CD8-positive, alpha-beta memory T cell (primary cell): ENCODE data around the gene ITGA4. TPM values are rescaled to one million over a fixed set of nuclear protein-coding genes. Genes with fewer than 3 reads are reported as not detected.

Source experiments
- CTCF ChIA-PET: fragments of 350-600 bp; sonication (Branson Sonifier 250); formaldehyde crosslinking; loops from one replicate; lab custom pipeline; 2021; ENCODE audit warnings: antibody characterized with exemption; lab: Charles Lee
- POLR2A ChIA-PET: fragments of 350-600 bp; sonication (Branson Sonifier 250); formaldehyde crosslinking; loops from one replicate; lab custom pipeline; 2021; ENCODE audit warnings: antibody characterized with exemption; lab: Charles Lee
- DNase-seq, 5 donors: peaks; one replicate each; pipeline versions ENCODE4 v3.0.0 to v3.0.0-alpha.2; 2020 to 2022; ENCODE audit warnings: mixed read lengths in 1 of 5
- H3K27ac ChIP-seq: one replicate; pipeline ENCODE4 v1.7.0; 2013; ENCODE audit warnings: low read depth, mild to moderate bottlenecking, low read length, moderate library complexity
- H3K27me3 ChIP-seq: 2 replicates; pipeline ENCODE4 v1.7.0; 2013; ENCODE audit warnings: low read length, mild to moderate bottlenecking; ENCODE audit not compliant: insufficient read depth, poor library complexity, severe bottlenecking
- H3K36me3 ChIP-seq: 2 replicates; pipeline ENCODE4 v1.7.0; 2013; ENCODE audit warnings: mild to moderate bottlenecking, low read length, moderate library complexity; ENCODE audit not compliant: insufficient read depth
- H3K4me1 ChIP-seq: 2 replicates; pipeline ENCODE4 v1.7.0; 2013; ENCODE audit warnings: mild to moderate bottlenecking, low read length, moderate library complexity; ENCODE audit not compliant: insufficient read depth
- H3K4me3 ChIP-seq: 2 replicates; pipeline ENCODE4 v1.7.0; 2013; ENCODE audit warnings: mild to moderate bottlenecking, low read length
- H3K9me3 ChIP-seq: 2 replicates; pipeline ENCODE4 v1.7.0; 2013; ENCODE audit warnings: mild to moderate bottlenecking, low read length
- H3K27ac Mint-ChIP-seq, 8 donors: one replicate each; pipeline ENCODE4 v1.8.0; 2020 to 2021; ENCODE audit warnings: mixed read lengths in 8 of 8, mild to moderate bottlenecking in 6 of 8, inconsistent platforms in 3 of 8, moderate library complexity in 3 of 8
- H3K27me3 Mint-ChIP-seq, 2 donors: one replicate each; pipeline ENCODE4 v1.8.0; 2020 to 2021; ENCODE audit warnings: mixed read lengths in 2 of 2, mild to moderate bottlenecking in 1 of 2, moderate library complexity in 1 of 2
- H3K36me3 Mint-ChIP-seq, 3 donors: one replicate each; pipeline ENCODE4 v1.8.0; 2020 to 2021; ENCODE audit warnings: mixed read lengths in 3 of 3, inconsistent platforms in 1 of 3, mild to moderate bottlenecking in 1 of 3
- H3K4me1 Mint-ChIP-seq, 3 donors: one replicate each; pipeline ENCODE4 v1.8.0; 2020 to 2021; ENCODE audit warnings: mixed read lengths in 3 of 3, inconsistent platforms in 1 of 3, mild to moderate bottlenecking in 1 of 3
- H3K4me3 Mint-ChIP-seq, 7 donors: one replicate each; pipeline ENCODE4 v1.8.0; 2020 to 2021; ENCODE audit warnings: mixed read lengths in 7 of 7, mild to moderate bottlenecking in 6 of 7, moderate library complexity in 4 of 7, inconsistent platforms in 2 of 7
- H3K9me3 Mint-ChIP-seq, 5 donors: one replicate each; pipeline ENCODE4 v1.8.0; 2020 to 2022; ENCODE audit warnings: mixed read lengths in 5 of 5, mild to moderate bottlenecking in 3 of 5, moderate library complexity in 2 of 5, inconsistent platforms in 1 of 5
- polyA plus RNA-seq: library from polyadenylated mRNA; unstranded; fragments of 300-500 nt; fragmentation: Illumina TruSeq; gene quantifications from one replicate; pipeline ENCODE4 v1.2.3, GENCODE V29; 2021
- total RNA-seq, 2 experiments: library from RNA; stranded (reverse); gene quantifications; one replicate each; pipeline ENCODE4 v1.2.3, GENCODE V29; 2021

Gene ITGA4
- 100 to 1,000 TPM; 142 TPM for total RNA-seq
- polyA plus RNA-seq: 212 TPM

DNA sequence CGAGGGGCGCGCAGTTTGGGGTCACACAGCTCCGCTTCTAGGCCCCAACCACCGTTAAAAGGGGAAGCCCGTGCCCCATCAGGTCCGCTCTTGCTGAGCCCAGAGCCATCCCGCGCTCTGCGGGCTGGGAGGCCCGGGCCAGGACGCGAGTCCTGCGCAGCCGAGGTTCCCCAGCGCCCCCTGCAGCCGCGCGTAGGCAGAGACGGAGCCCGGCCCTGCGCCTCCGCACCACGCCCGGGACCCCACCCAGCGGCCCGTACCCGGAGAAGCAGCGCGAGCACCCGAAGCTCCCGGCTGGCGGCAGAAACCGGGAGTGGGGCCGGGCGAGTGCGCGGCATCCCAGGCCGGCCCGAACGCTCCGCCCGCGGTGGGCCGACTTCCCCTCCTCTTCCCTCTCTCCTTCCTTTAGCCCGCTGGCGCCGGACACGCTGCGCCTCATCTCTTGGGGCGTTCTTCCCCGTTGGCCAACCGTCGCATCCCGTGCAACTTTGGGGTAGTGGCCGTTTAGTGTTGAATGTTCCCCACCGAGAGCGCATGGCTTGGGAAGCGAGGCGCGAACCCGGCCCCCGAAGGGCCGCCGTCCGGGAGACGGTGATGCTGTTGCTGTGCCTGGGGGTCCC is at the start of gene ITGA4:
Gene ITGA4, plus strand, starts transcription at position 266 of the 620 bp plus-strand sequence. Its CDS starts 269 bp downstream, at position 535.
- H3K27ac ChIP-seq: peak within 1 kb of the TSS; percentile 88
- H3K4me1 Mint-ChIP-seq: peaks cover 39 to 54% (median 53%) of the 10 kb centered on the region in 3 donors
- H3K27me3 Mint-ChIP-seq: no peaks in the 10 kb centered on the region
- peaks cover 26% of the 10 kb centered on the region for H3K4me1 ChIP-seq
- CTCF ChIA-PET: interaction anchor here (0.6 to 6.4 kb wide), 48 partner anchors 10 to 377 kb away, joined by 3 to 52 read pairs (median 5); no protein-coding TSS in a partner anchor
- peaks cover 4 to 49% (median 12%) of the 10 kb centered on the region in 3 donors for H3K36me3 Mint-ChIP-seq
- peak within 1 kb of the TSS; percentile 90 to 100 (median 95) for H3K4me3 Mint-ChIP-seq
- peak within 1 kb of the TSS; percentile 92 to 99 (median 96) for H3K27ac Mint-ChIP-seq
- H3K9me3 Mint-ChIP-seq: no peaks in the 10 kb centered on the region
- DNase-seq: peak; percentile 76 to 90 (median 84)
- peak within 1 kb of the TSS; percentile 81 for H3K4me3 ChIP-seq
- no peaks in the 10 kb centered on the region for H3K9me3 ChIP-seq
- H3K36me3 ChIP-seq: no peaks in the 10 kb centered on the region
- no peaks in the 10 kb centered on the region for H3K27me3 ChIP-seq
- POLR2A ChIA-PET: interaction anchor here (0.7 to 2.2 kb wide), 17 partner anchors 9 to 352 kb away, joined by 3 to 15 read pairs (median 4); no protein-coding TSS in a partner anchor

DNA sequence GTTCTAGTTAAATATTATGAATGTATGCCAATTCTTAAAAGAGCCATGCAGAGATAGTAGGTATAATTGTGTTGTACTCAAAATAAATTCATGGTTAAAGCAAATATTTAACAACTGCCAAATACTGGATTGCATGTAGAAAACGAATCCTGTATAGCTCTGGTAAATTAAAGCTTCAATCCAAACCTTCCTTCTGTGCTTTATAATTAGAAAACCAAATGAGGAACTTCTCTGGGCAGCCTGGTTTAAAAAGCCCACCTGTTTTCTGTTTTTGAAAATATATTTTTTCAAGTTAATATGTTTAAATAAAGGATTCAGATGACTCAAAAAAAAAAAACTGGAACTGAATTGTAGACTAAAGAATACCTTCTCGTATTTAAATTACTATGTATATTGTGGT is 48.3 kb upstream of the ITGA4 start:
- Mint-ChIP-seq H3K27ac (no peak overlapping the region), H3K9me3 (peaks cover 0 to 14% (median 9%) of the 10 kb centered on the region in 5 donors), H3K27me3 (peaks cover 0 to 5% of the 10 kb centered on the region in 2 donors), H3K4me3 (no peak overlapping the region), H3K4me1 (peaks cover 7 to 20% (median 8%) of the 10 kb centered on the region in 3 donors), H3K36me3 (peaks cover 2 to 52% (median 35%) of the 10 kb centered on the region in 3 donors)
- Histone ChIP-seq H3K27ac (no peak overlapping the region), H3K4me1 (no peaks in the 10 kb centered on the region), H3K27me3 (no peaks in the 10 kb centered on the region), H3K9me3 (no peaks in the 10 kb centered on the region), H3K4me3 (no peak overlapping the region), H3K36me3 (no peaks in the 10 kb centered on the region)
- CTCF ChIA-PET: no interaction called here
- no peak for DNase-seq
- POLR2A ChIA-PET: no interaction called here

DNA sequence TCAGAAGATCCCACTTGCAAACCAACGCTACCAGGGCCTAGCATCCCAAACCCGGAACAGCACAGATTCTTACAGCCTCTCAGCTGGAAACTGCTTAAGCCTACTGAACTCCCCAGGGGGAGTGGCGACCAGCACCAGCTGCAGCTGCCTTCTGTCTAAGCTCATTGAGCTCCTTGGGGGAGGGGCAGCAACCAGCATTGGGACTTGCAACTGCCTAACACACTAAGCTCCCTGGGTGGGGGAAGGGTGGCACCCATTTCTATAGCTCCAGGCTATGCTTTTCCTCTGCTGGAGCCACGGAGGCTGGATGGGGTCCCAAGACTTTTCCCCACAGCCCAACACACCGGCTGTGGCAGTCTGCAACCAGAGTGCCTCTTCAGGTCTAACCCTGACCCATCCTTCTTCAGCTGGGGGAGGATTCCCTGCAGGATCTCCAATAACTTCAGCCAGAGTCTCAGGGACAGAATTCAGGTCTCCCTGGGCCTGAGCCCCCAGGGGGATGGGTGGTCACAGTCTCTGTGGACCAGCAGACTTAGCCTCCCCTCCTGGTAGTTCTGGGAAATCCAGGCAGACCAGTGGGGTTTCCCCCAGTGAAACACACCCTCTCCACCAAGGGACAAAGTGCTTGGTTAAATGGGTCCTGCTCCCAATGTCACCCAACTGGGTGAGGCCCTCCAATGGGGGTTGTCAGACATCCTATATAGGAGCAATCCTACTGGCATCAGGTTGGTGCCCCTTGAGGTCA is 45.9 kb upstream of the ITGA4 start:
- no peak overlapping the region for H3K27ac ChIP-seq
- H3K27ac Mint-ChIP-seq: no peak overlapping the region
- no peak overlapping the region for H3K4me3 ChIP-seq
- H3K4me3 Mint-ChIP-seq: no peak overlapping the region
- ChIA-PET CTCF (interaction anchor here (1.3 kb wide), 1 partner anchor 17 kb away, joined by 3 read pairs; no protein-coding TSS in a partner anchor), POLR2A (no interaction called here)
- DNase-seq: no peak
- peaks cover 0 to 5% of the 10 kb centered on the region in 2 donors for H3K27me3 Mint-ChIP-seq
- no peaks in the 10 kb centered on the region for H3K27me3 ChIP-seq
- peaks cover 11 to 32% (median 23%) of the 10 kb centered on the region in 5 donors for H3K9me3 Mint-ChIP-seq
- peaks cover 0 to 62% (median 27%) of the 10 kb centered on the region in 3 donors for H3K36me3 Mint-ChIP-seq
- peaks cover 4 to 5% (median 4%) of the 10 kb centered on the region in 3 donors for H3K4me1 Mint-ChIP-seq
- H3K4me1 ChIP-seq: no peaks in the 10 kb centered on the region
- no peaks in the 10 kb centered on the region for H3K9me3 ChIP-seq
- H3K36me3 ChIP-seq: no peaks in the 10 kb centered on the region

DNA sequence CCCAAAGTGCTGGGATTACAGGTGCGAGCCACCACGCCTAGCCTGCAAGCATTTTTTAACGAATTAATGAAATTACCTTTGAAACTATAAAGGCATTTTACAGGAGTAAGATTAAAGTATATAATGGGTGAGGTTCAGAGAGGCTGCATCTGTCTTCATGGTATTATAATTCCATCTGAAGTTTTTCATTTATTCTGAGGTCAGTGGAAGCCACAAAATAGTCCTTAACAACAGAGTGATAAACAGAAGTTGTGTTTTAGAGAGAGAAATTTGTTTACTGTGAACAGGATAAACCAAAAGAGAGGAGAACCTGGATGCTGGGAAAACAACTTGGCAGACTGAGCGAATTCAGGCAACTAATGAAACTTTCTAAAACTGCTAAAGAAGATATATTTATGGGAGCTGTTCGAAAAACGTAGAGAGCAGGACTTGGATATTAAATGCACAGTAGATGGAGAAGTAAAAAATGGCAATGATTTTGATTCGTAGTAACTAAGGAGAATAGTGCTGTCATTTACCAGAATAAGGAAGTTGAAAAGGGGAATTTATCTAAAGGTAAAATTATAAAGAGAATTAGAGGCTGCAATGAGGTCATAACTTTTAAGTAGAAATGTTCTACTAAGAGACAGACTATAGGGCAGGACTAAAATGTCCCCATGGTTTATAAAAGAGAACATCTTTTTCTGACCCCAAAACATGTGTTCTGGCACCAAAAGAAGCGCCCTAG is 37.9 kb upstream of the ITGA4 start:
- Mint-ChIP-seq H3K4me3 (no peak overlapping the region), H3K27ac (peak overlapping the region in 2 of 8 donors; percentile 20 to 33), H3K4me1 (peaks cover 11 to 28% (median 28%) of the 10 kb centered on the region in 3 donors), H3K27me3 (no peaks in the 10 kb centered on the region), H3K9me3 (peaks cover 9 to 15% (median 13%) of the 10 kb centered on the region in 5 donors), H3K36me3 (peaks cover 0 to 21% (median 1%) of the 10 kb centered on the region in 3 donors)
- no peak overlapping the region for H3K27ac ChIP-seq
- H3K36me3 ChIP-seq: no peaks in the 10 kb centered on the region
- ChIA-PET POLR2A (no interaction called here), CTCF (interaction anchor here (1.8 kb wide), 1 partner anchor 8 kb away, joined by 4 read pairs; no protein-coding TSS in a partner anchor)
- H3K9me3 ChIP-seq: no peaks in the 10 kb centered on the region
- DNase-seq: no peak
- H3K27me3 ChIP-seq: no peaks in the 10 kb centered on the region
- no peaks in the 10 kb centered on the region for H3K4me1 ChIP-seq
- H3K4me3 ChIP-seq: no peak overlapping the region

DNA sequence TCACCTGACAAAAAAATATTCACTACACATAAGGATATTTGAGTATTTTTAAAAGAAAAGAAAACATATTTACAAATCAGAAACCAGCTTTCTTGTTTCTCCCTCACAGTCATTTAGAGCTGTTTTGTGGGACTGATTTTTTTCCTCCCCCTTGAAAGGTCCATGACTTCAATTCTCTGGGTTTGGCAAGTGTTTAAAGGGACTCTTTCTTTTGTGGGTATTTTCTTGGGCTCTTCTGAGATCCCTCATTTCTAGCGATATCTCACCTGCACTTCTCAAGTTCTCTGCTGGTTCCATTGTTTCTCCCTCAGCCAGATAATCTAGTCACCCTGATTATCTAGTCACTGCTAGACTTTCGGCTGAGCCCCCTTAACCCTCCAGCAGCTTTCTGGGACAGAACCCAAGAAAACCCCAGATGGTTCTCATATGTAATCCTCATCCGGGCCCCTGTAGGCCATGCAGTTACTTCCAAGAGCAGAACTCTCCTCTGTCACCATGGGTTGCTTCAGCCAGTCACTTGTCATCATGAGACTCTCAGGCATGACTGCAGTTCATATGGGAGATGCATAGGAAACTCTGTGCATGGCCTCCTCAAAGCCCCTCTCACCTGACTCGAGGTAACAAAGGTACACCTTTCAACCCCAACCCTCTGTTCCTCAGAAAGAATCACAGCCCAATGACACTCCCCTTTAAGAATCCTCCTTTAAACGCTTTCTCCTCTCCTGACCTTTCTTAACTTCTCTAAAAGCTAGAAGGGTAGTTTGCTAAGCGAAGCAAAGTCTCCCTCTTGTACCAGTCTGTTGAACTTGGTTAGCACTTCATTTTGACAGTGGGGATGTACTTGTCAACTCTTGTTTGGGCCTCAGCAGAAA is 36.7 kb upstream of the ITGA4 start:
- Histone ChIP-seq H3K4me3 (no peak overlapping the region), H3K36me3 (no peaks in the 10 kb centered on the region), H3K27ac (no peak overlapping the region), H3K4me1 (no peaks in the 10 kb centered on the region), H3K9me3 (no peaks in the 10 kb centered on the region), H3K27me3 (no peaks in the 10 kb centered on the region)
- CTCF ChIA-PET: interaction anchor here (0.8 kb wide), 1 partner anchor 49 kb away, joined by 3 read pairs; no protein-coding TSS in a partner anchor
- DNase-seq: no peak
- peak overlapping the region in 7 of 8 donors; percentile 25 to 89 (median 63) for H3K27ac Mint-ChIP-seq
- peaks cover 0 to 9% (median 0%) of the 10 kb centered on the region in 3 donors for H3K36me3 Mint-ChIP-seq
- POLR2A ChIA-PET: interaction anchor here (0.6 kb wide), 1 partner anchor 51 kb away, joined by 5 read pairs; no protein-coding TSS in a partner anchor
- H3K9me3 Mint-ChIP-seq: peaks cover 2 to 5% (median 4%) of the 10 kb centered on the region in 5 donors
- H3K4me1 Mint-ChIP-seq: peaks cover 11 to 28% (median 28%) of the 10 kb centered on the region in 3 donors
- peak overlapping the region in 2 of 7 donors; percentile 35 to 68 for H3K4me3 Mint-ChIP-seq
- no peaks in the 10 kb centered on the region for H3K27me3 Mint-ChIP-seq

DNA sequence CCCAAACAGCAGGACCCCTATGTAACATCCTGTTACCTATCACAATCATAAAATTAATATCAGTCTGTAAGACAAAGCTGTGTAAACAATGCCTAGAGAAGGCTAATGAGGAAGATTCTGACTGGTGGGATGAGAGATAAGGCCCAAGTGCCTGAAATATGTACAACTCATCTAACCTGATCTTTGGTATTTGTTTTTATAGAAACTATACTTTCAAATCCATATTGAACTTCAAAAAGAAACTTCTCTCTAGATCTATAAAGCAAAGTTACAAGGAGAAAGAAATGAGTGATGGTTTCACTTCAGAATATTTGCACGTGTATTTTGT is 36.1 kb upstream of the ITGA4 start:
- H3K36me3 Mint-ChIP-seq: peaks cover 0 to 4% (median 0%) of the 10 kb centered on the region in 3 donors
- H3K9me3 ChIP-seq: no peaks in the 10 kb centered on the region
- CTCF ChIA-PET: interaction anchor here (0.8 kb wide), 1 partner anchor 48 kb away, joined by 3 read pairs; no protein-coding TSS in a partner anchor
- H3K4me3 ChIP-seq: no peak overlapping the region
- H3K27me3 ChIP-seq: no peaks in the 10 kb centered on the region
- POLR2A ChIA-PET: interaction anchor here (0.5 kb wide), 1 partner anchor 26 kb away, joined by 7 read pairs; no protein-coding TSS in a partner anchor
- H3K4me3 Mint-ChIP-seq: peak overlapping the region in 3 of 7 donors; percentile 15 to 68 (median 35)
- peak overlapping the region in 6 of 8 donors; percentile 25 to 89 (median 53) for H3K27ac Mint-ChIP-seq
- H3K4me1 ChIP-seq: no peaks in the 10 kb centered on the region
- no peaks in the 10 kb centered on the region for H3K36me3 ChIP-seq
- peaks cover 0 to 3% (median 0%) of the 10 kb centered on the region in 5 donors for H3K9me3 Mint-ChIP-seq
- DNase-seq: no peak
- H3K27me3 Mint-ChIP-seq: no peaks in the 10 kb centered on the region
- peaks cover 11 to 28% (median 25%) of the 10 kb centered on the region in 3 donors for H3K4me1 Mint-ChIP-seq
- no peak overlapping the region for H3K27ac ChIP-seq
